PFSK-1 (cell line): ENCODE measurements around the gene ST6GALNAC3.

Source experiments
- FOXP2 ChIP-seq: optimal IDR thresholded peaks from 2 replicates; pipeline ENCODE3; 2011; ENCODE audit warnings: borderline replicate concordance, control low read depth, inconsistent platforms; ENCODE audit not compliant: insufficient read depth; ENCODE audit errors: extremely low read length, extremely low read depth
- POLR2AphosphoS5 ChIP-seq: IDR thresholded peaks from 2 replicates; pipeline ENCODE4 v1.6.1; 2012; ENCODE audit warnings: low read depth, mild to moderate bottlenecking, control low read depth, low read length, moderate library complexity
- SIN3A ChIP-seq: IDR thresholded peaks from 2 replicates; pipeline ENCODE4 v1.6.1; 2012; ENCODE audit warnings: mild to moderate bottlenecking, low read length, moderate library complexity, borderline replicate concordance; ENCODE audit not compliant: insufficient read depth
- TAF1 ChIP-seq: IDR thresholded peaks from 2 replicates; pipeline ENCODE4 v1.6.1; 2012; ENCODE audit warnings: low read length, control low read depth, borderline replicate concordance; ENCODE audit not compliant: insufficient read depth
- TF ChIP-seq, protein P1 (sequence below), 2 experiments: IDR thresholded peaks; 2 replicates each; pipeline versions ENCODE4 v1.6.1 to v1.8.0; 2011 to 2012; ENCODE audit warnings: low read depth in 2 of 2, low read length in 2 of 2, control low read depth in 1 of 2, inconsistent platforms in 1 of 2, mild to moderate bottlenecking in 1 of 2, moderate library complexity in 1 of 2; ENCODE audit not compliant: insufficient read depth in 1 of 2

Gene ST6GALNAC3

DNA sequence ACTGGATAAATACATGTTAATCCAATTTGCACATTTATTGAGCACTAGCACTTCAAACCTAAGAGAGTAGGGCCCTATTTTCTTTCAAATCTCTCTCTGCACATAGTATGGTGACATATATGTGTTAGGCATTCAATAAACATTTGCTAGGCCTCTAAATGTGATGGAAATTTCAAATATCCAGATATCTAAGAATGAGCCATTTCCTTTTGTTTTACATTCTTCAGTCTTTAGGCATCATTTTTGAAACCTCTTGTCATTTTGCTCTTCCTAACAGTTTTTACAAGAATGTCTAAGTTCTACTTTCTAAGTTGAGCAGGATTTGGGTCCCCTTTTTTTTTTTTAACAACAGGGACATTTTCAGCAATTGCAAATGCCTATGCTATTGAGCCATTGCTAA lies 397.0 kb downstream of the ST6GALNAC3 start:
- TF ChIP-seq, protein P1, sequence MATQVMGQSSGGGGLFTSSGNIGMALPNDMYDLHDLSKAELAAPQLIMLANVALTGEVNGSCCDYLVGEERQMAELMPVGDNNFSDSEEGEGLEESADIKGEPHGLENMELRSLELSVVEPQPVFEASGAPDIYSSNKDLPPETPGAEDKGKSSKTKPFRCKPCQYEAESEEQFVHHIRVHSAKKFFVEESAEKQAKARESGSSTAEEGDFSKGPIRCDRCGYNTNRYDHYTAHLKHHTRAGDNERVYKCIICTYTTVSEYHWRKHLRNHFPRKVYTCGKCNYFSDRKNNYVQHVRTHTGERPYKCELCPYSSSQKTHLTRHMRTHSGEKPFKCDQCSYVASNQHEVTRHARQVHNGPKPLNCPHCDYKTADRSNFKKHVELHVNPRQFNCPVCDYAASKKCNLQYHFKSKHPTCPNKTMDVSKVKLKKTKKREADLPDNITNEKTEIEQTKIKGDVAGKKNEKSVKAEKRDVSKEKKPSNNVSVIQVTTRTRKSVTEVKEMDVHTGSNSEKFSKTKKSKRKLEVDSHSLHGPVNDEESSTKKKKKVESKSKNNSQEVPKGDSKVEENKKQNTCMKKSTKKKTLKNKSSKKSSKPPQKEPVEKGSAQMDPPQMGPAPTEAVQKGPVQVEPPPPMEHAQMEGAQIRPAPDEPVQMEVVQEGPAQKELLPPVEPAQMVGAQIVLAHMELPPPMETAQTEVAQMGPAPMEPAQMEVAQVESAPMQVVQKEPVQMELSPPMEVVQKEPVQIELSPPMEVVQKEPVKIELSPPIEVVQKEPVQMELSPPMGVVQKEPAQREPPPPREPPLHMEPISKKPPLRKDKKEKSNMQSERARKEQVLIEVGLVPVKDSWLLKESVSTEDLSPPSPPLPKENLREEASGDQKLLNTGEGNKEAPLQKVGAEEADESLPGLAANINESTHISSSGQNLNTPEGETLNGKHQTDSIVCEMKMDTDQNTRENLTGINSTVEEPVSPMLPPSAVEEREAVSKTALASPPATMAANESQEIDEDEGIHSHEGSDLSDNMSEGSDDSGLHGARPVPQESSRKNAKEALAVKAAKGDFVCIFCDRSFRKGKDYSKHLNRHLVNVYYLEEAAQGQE (IDR thresholded peaks at IDR 0.05; ENCODE audit: insufficient read depth in 1 of 2, low read depth in 2 of 2, low read length in 2 of 2) = no peak
- TF ChIP-seq SIN3A = no peak
- TF ChIP-seq TAF1 = no peak
- TF ChIP-seq POLR2AphosphoS5 = no peak
- no peak for TF ChIP-seq FOXP2

GRCh38 chr1:76473591-76473990 lies 399.0 kb downstream of the ST6GALNAC3 start:
- TF ChIP-seq FOXP2 = no peak
- no peak for TF ChIP-seq TAF1
- TF ChIP-seq, protein P1 (IDR thresholded peaks at IDR 0.05; ENCODE audit: insufficient read depth in 1 of 2, low read depth in 2 of 2, low read length in 2 of 2) = no peak
- no peak for TF ChIP-seq POLR2AphosphoS5
- no peak for TF ChIP-seq SIN3A

GRCh38 chr1:76474922-76475321 lies 400.4 kb downstream of the ST6GALNAC3 start:
- TF ChIP-seq, protein P1 (IDR thresholded peaks at IDR 0.05; ENCODE audit: insufficient read depth in 1 of 2, low read depth in 2 of 2, low read length in 2 of 2) = no peak
- TF ChIP-seq SIN3A (no peak), POLR2AphosphoS5 (no peak), TAF1 (no peak), FOXP2 (no peak)

DNA sequence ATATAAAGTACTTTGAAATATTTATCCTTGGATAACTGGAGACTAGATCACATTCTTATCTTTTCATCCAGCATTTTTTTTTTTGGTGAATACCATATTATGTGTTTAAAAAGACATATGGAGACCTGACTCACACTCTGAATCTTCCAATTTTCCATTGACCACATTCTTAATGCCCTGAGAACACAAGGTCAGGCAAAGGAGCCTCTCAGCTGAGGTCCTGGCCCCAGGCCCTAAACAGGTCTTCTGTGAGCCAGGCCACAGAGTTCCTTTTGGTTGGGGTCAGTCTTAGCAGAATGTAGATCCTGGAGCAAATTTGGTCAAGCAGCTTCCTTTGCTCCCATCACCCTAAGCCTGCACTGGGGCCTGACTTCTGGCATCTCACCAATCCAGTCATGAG lies 402.6 kb downstream of the ST6GALNAC3 start:
- TF ChIP-seq POLR2AphosphoS5 = no peak
- no peak for TF ChIP-seq TAF1
- no peak for TF ChIP-seq SIN3A
- no peak for TF ChIP-seq FOXP2
- TF ChIP-seq, protein P1 (IDR thresholded peaks at IDR 0.05; ENCODE audit: insufficient read depth in 1 of 2, low read depth in 2 of 2, low read length in 2 of 2) = no peak

DNA sequence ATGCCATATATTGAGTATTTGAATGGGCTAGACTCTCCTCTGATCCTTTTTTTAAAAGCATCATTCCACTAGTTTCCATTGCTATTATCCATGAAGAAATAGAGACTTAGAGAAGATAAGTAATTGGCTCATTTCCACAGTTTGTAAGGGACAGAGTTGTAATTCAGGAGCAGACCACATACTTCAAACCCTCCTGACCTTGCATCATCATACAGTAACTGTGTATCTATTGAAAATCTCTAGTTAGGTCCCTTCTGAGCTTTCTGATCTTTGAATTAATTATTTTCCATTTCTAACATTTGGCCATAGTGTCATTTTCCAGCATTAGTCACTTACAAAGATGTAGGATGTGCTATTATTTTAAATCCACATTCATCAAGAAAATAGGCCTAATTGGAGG lies 406.3 kb downstream of the ST6GALNAC3 start:
- TF ChIP-seq POLR2AphosphoS5 (no peak), TAF1 (no peak), FOXP2 (no peak), SIN3A (no peak)
- TF ChIP-seq, protein P1 (IDR thresholded peaks at IDR 0.05; ENCODE audit: insufficient read depth in 1 of 2, low read depth in 2 of 2, low read length in 2 of 2) = no peak
